Right hindlimb (tissue), 1 donor: Measurements from ENCODE around the gene SEZ6L.
A peak's percentile ranks its signal among the peaks of the same experiment; 100 is the strongest.

Source experiments
- DNase-seq: peaks from one replicate; pipeline ENCODE4 v3.0.0-alpha.2; 2018

The SEZ6L gene

DNA sequence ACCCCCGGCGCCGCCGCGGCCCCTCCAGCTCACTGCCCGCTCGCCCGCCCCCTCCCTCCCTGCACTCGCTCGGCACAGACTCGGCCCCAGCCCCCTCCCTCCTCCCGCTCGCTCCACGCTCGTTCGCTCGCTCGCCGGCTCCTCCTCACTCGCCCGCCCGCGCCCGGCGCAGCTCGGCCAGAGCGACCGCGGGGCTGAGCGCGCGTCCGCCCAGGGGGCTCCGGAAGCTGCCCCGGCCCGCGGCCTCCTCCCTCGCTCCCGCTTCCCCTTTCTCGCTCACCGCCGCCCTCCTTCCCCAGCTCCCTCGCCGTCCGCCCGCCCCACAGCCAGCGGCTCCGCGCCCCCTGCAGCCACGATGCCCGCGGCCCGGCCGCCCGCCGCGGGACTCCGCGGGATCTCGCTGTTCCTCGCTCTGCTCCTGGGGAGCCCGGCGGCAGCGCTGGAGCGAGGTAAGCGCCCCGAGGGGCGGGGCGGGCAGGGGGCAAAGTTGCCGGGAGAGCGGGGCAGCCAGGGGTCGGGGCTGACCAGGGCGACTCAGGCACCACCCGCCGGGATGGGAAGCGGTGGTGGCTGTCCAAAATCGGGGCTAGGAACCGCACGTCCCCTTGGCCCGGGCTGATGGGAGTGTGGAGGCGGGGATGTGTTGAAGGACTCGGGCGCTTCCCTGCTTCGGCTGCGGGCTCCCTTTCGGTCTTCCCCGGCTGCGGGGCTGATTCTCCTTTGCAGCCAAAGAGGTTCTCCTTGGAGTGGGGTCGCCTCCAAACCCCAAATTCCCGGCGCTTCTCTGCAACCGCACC, at the start of gene SEZ6L:
Gene SEZ6L (plus strand): TSS at position 148 of the 797 bp plus-strand sequence. CDS start 208 bp downstream, at position 356.
- DNase-seq = peak; percentile 49

DNA sequence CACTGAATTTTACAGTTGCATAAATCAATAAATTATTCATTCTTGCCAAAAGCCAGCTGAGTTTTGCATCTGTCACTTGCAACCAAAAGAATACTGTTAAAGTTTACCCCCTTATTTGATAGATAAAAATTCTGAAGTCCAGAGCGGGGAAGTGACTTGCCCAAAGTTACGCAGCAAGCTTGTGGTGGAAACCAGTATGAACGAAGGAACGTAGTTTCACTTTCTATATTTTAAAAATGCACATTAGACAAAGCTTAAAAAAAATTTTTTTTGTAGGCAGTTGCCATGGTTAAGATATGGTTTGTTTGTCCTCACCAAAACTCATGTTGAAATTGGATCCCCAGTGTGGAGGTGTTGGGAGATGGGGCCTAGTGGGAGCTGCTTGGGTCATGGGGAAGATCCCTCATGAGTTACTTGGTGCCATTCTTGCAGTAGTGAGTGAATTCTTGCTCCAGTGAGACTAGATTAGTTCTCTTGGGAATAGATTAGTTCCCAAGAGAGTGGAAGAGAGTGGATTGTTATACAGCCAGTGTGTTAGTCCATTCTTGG, 46.3 kb upstream of the SEZ6L start:
- DNase-seq = no peak

DNA sequence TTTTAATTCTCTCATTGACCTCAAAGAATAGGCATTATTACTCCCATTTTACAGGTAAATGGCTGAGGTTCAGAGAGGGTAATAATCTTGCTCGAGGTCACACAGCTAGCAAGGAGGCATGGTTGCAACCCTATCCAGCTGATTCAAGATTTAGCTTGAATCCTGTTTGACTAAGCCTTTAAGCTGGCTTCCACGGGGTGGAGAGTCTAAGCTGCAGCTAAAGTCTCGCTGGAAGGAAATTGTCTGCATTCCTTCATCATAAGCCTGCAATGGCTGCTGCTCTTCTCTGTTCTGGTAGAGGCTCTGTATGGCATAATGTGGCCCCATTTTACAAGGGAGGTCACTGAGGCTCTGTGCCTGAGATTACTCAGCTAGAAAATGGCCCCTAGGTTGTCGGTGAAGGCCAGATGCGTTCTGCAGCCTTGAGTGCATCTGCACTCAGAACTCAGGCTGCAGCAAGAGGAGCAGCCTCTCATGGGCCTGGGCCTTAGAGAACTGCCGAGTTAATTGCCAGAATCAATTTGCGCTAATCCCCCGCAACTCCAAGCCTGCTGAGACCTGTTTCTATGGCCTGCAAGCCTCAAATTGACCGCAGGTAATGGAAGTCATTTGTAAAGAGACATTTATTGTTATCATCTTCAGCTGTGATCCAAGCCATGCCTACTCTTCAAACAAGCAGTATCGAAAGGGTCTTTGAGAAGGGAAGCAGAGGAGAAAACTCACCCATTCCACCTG, 44.1 kb upstream of the SEZ6L start:
- DNase-seq = no peak

DNA sequence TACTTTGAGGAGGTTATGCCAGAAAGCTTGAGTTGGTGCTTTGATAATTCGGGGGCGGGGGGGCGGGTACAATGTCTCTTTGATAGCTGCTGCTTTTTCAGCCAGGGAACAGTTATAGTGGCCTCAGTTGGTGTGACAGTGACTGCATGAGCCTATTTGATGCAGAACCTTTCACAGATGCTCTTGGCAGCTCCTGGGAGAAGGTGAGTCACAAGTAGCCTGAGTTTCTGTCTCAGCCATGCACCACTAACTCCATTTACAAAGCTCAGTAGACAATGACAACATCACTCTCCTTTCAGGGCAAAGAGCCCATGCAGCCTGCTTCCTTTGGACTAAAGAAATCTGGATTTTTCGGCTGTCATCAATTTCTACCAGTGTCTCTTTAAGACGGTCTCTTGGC, 42.1 kb upstream of the SEZ6L start:
- no peak for DNase-seq

DNA sequence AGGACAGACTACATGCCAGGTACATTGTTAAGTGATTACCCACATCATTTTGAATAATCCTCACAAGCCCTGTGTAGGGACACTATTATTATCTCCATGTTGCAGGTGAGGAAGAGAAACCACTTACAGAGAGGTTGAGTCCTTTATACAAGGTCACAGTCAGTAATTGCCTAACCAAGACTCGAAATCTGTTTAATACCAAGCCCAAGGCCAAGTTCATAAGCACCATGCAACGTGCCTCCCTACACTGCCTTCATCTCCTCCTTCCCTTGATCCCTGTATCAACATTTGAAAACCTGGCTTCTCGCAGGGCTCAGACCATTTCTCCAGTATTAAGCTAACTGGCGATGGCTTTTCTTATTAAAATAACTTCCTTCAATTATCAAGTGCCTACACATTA, 41.7 kb upstream of the SEZ6L start:
- no peak for DNase-seq

DNA sequence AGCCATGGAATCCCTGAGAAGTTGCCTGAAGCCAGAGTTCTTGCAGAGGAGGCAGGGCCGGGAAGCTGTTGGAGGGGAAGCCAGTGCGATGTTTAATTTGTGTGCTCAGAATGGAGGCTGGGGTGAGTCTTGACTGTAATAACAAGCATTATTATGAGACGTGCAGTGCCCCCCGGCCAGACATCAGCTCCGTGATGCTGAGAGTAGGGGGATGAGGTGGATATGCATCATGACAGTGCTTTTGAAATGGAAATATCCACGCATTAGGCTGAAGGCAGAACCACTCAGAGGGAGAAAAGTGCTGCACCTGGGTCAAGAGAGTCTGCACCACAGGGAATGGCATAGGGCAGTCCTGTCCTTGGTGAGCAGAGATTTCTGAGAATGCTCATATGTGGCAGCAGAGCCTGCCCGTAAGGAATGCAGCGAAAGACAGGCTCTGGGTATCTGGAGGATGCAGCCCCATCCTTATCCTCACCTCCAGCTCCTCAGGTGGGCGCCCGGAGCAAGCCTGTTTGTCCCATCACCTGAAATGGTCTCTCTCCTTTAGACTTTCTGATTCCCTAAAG, 37.6 kb upstream of the SEZ6L start:
- DNase-seq = no peak

DNA sequence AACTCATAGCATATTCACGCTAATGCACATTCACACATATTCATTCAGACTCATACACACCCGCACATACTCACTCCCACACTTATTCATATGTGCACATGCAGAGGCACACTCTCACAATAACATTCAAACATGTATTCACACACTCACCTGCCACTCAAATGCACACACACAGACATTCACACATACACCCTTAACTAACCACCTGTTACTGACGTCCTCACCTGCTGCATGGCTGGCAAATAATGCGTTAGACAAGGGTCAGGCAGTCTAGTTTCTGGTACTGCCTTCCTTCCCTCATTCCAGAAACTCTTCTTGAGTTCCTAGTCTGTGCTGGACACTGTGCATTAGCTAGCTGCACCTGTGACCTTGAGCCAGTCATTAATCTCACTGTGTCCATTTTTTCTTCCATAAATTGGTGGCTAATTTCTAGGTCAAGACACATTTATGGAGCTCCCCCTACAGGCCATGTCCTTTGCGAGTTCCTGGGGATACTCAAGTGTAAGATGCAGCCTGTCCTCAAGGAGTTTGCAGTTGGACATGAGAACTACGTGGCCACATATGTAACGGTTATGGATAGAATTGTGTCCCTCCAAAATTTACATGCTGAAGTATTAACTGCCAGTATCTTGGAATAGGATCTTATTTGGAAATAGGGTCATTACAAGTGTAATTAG, 34.5 kb upstream of the SEZ6L start:
- no peak for DNase-seq

DNA sequence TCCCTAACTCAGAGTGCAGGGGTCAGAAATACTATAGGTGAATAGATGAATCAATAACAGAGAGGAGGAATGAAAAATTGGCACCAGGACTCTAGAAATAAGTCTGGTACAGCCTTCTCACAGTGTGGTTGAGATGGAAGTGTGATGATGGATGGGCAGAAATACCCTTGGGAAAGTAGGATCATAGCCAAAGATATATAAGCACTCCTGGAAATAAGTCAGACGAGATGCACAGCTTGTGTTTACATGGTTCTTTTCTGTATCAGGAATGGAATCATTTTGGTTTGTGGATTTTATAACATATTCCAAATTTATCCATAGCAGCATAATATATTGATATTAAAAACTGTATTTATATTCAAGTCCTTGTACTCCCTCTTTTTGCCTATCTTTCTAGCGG, 33.5 kb upstream of the SEZ6L start:
- DNase-seq = no peak

DNA sequence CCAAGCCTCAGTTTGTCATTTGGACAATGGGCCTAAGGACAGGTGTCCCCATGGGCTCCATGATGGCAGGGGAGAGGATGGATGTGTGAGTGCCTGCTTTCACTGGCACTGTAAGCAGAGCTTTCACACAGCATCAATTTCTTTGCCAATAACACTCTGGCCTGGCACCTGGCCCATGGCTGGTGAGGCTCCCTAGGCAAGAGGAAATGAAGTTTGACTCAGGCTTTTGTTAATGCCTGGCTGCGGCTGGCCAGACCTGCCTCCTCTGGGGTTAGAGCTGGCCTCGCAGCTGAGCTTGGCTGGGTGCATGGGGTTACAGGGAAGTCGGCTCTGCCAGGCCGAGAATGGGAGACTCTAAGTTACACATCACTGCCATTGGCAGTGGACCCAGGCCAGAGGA, 30.0 kb upstream of the SEZ6L start:
- DNase-seq = no peak

DNA sequence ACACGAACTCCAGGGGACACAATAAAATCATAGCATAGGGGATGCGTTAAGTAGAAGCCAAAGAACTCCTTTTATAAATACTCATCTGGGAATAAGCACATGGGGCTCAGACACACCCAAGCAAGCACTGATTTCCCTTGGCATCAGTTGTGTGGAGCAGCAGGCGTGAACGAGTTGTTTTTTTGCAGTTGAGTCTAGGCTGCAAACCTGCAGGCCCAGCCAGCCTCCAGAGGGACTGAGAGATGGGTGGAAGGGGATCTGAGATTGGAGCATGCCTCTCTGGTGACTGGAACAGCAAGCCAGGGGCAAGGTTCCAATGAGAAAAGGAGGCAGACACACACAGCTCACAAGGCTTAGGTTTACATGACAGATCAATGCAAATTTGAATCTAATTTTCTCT, 27.4 kb upstream of the SEZ6L start:
- no peak for DNase-seq

DNA sequence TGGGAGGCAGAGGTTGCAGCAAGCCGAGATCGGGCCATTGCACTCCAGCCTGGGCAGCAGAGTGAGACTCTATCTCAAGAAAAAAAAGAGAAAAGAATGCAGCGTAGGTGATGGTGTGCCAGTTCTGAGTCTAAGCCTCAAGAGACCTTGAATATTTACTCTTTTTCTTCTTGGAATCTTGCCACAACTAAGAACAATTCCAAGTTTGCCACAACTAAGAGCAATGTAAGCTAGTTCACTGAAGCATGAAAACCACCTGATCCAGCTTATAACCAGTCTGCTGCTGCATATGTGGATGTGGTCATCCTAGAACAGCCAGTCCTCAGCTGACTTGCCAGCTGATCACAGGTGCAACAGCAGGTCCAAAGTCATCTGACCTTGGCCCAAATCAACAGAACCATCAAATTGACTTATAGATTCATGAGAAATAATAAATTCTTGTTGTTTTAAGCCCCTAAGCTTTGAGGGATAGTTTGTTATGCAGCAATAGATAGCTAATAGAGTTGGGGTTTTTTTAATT, 25.4 kb upstream of the SEZ6L start:
- DNase-seq = no peak

DNA sequence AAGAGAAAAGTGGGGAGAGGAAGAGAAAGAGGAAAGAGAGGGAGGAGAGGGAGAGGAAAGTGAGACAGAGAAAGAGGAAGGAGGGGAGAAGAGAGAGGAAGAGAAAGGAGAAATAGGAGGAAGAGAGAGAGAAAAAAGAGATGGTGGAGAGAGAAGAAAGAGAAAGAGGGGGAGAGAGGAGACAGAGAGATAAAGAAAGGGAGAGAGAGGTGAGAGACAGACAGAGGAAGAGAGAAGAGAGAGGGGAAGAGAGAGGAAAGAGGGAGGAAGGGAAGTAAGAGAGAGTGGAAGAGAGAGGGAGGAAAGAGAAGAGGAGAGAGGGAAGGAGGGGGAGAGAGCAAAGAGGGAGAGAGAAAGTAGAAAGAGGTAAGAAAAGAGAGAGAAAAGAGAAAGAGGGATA, 9.4 kb upstream of the SEZ6L start:
- DNase-seq = no peak

DNA sequence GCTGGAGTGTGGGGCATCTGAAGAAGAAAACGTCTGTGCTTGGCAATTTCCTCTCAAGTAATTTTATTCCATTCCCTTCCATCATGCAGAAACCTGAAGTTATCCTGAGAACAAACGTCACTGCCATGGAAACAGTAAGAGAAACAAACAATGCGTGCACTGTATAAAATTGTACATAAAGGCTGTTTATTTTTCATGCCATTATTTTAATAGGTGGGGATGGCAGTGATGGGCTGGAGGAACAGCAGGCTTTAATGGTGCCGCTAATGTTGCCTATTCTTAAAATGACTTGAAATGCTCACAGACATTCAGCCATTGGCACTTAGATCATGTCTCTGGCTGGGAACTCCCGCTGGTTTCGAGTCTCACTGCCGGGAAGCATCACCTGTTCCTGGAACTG, 7.5 kb upstream of the SEZ6L start:
- no peak for DNase-seq

DNA sequence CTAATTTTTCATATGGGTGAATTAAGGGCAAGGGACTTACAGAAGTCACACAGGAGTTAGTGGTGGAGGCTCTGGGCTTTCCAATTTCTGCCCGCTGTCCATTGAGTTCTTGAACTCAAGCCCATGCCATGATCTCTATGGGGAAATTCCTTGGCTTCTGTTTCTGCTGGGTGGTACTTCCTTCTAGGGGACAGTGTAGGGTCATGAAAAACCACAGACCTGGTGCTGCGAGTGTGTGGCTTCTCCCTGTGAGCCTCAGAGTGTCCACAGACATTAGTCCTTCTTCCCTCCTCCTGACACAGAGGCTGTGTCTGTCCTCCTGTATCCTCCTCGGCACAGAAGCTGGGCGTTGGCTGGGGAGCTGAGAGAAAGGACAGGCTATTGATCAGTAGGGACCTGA, 6.3 kb upstream of the SEZ6L start:
- DNase-seq = no peak

DNA sequence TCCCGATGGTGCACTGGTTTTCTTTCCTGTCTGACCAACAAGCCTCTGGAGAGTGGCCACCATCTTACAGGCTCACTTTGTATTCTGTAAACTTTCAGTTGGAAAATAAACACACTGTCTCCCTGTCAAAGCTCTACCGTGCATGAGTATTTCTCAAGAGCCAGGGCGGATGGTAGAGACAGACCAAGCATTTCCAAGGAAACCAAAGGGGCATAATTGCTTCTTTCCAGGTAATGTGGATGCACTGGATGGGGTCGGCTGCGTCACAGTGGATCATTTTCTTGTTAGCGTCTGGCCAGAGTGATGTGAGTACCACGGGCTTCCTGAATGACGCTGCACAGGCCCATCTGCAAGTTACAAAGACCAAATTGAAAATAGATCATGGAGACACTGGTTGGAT, 5.1 kb upstream of the SEZ6L start:
- no peak for DNase-seq

DNA sequence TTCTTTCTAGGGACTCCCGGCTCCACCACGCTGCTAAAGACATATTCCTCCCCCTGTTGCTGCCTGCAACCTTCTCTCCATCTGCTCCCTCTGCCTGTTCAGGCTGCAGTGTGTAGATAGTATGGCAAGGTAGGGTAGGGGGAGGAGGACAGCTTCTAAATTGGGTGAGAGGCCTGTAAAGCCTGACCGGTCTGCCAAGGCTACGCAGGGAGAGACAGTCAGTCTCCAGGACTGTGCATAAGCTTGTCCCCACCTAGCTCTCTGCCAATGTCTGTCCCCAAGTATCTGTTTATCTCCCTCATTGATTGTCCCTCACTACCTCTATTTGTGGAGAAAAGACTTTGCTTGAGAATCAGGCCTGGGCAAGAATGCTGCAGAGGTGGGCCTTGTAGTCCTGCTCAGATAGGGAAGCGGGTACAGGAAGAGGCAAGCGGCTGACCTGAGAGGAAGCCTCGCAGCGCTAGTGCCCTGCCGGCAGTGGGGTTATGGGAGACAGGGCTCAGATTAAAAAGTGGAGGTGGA, 871 bp upstream of the SEZ6L start:
- no peak for DNase-seq

DNA sequence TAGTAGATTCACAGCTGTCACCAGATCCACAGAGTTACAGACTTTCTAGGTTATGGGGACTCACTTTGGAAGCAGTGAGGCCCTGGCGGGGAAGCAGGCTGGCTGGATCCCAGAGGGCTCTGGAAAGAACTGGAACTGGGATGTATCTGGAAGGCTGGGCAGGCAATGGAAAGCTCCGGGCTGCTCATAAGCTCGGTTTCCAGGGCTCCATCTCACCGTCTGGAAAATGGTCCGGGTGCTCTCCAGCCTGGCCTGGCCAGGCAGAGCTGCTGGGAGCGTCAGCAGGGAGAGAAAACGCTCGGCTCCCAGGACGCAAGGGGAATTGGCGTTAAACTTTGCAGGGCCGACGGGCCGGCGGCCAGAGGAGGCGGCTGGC, 335 bp upstream of the SEZ6L start:
- DNase-seq = peak; percentile 55

DNA sequence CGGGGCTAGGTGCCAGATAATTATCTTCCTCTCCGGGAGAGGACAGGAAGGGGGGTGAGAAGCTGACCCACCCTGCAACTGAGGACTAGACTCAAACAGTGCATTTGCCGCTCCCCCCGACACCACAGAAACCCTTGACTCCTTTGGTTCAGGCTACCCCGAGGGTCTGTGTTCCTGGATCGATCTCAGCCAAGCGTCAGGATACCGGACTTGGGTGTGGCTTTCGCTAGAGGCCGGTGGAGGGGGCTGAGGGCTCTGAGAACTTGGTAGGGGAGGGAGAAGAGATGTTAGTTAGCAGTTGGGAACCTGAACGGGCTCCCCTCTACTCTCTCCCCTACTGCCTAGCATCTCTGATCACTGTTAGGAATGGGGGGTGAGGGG, 840 bp downstream of the SEZ6L start:
- peak; percentile 16 for DNase-seq

DNA sequence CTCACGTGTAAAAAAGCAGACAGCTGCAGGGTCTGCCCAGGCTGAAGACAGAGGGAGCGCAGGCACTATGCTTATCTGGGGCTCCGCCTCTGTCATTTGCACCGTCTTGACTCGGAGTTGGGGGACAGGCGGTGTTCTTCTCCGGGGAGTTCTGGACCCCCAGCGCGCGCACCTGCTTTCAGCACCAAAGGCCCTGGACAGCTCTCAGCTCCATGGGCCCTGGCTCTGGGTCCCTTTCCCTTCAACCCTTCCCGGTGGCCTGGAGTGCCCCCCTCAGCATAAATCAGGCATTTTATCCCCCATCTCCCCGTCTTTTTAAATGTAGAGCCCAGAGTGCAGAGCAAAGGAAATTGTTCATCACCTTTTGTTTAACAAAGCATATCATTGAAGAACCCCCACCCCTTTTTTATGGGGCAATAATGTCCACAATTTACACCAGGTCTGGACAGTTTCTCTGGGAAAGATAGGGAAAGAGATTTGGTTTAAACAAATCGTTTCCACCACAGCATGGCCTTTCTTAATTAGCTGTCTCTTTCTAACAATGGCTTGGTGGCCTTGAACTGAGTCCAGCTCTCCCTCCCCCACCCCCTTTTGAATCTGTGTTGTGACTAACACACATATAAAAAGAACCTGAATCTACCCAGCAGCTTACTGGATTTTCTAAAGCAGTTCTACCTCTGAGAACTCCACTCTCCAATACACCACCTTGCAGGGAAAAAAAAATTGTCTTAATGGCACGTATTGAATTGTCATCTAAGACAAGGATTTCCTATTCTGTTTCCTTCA, 1.7 kb downstream of the SEZ6L start:
- peak; percentile 35 for DNase-seq

DNA sequence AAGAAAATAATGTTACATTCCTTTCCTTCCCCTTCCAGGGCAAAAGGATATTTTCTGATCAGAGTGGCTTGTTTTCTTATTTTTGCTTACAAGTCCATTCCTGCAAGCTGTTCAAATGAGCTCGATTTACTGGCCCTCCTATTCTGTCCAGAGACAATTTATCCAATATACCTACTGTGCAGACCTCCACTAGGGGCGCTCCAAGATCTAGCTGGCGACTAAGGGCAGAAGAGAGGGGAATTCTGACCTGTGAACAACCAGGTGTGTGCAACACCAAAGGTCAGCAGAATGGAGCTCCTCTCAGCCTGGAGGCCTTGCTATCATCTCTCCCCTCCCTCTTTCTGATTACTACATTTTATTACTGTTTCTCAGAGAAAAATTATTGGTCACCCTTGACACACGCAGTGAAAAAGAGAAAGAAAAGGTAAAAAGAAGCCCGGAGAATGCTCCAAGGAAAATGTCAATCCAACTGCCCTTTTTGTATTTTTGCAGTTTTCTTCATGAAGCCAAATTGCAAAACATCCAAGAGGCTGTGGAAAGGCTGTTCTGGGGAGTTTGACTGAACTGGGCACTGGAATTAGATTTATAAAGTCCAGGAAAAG, 3.2 kb downstream of the SEZ6L start:
- no peak for DNase-seq

DNA sequence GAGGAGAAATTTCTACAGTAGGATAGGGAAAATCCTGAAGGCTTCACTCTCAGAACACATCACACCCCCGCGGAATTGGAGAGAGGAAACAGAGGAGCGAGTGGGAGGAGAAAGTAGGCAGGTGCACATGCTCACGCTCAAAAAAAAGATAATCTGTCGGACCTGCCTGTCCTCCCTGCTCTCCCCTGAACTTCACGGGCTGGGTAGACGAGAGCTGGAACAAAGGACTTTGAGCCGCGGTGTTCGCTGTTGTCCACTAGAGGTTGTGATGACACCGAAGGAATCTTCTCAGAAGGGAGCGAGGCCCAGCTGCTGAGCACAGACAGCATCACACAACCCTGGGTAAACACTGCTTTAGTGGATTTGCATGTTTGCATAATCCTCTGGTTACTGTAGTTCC, 5.0 kb downstream of the SEZ6L start:
- DNase-seq = no peak

DNA sequence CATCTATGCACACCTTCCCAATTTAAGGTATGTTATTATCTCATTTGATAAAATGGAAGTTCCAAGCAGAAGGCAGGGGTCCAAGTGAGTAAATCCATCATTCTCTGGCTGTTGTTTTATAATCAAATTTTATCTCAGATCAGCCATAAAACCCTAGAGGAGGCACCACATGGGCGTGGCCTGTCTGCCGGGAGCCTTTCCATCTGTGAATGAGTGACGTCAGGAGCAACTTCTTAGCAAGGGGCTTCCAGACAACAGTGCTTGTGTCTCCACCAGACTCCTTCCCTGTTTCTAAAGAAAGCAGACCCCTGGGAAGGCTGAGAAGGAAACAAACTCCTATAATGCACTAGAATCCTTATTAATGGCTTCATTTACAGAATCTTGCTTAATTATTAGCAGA, 13.5 kb downstream of the SEZ6L start:
- DNase-seq = no peak
